K562 (cell line): ENCODE data around the gene MMP21.

Source experiments
- CEBPG ChIP-seq, 3 experiments: fragments of 200-800 bp in 1 of 3; sonication (Bioruptor generic) in 1 of 3; sonication (generic) in 1 of 3; formaldehyde crosslinking in 1 of 3; IDR thresholded peaks in 2 of 3; conservative IDR thresholded peaks in 1 of 3; 2 replicates each; pipeline versions ENCODE4 v1.6.1 to v1.8.0; 2016 to 2022; ENCODE audit warnings: missing compliant biosample characterization in 2 of 3, missing genetic modification characterization in 2 of 3, mild to moderate bottlenecking in 1 of 3, missing genetic modification reagents in 1 of 3
- CREM ChIP-seq: IDR thresholded peaks from 2 replicates; pipeline ENCODE4 v1.6.1; 2014; ENCODE audit warnings: antibody characterized with exemption, low read depth
- CTCF ChIP-seq, 3 experiments: IDR thresholded peaks in 2 of 3; conservative IDR thresholded peaks in 1 of 3; 2 replicates each; pipeline ENCODE4 v1.5.1; 2011 to 2012; ENCODE audit warnings: low read length in 3 of 3, mild to moderate bottlenecking in 3 of 3, control low read depth in 2 of 3, improper control_type of control experiment in 1 of 3, inconsistent platforms in 1 of 3, low read depth in 1 of 3, mixed read lengths in 1 of 3, moderate library complexity in 1 of 3; ENCODE audit not compliant: insufficient read depth in 2 of 3
- EWSR1 ChIP-seq: fragments of 450-650 bp; IDR thresholded peaks from 2 replicates; pipeline ENCODE4 v1.6.1; 2018; ENCODE audit warnings: borderline replicate concordance, mild to moderate bottlenecking, low read depth, moderate library complexity; ENCODE audit not compliant: partially characterized antibody
- HCFC1 ChIP-seq: IDR thresholded peaks from 2 replicates; pipeline ENCODE4 v1.6.1; 2012; ENCODE audit warnings: low read depth, low read length, improper control_type of control experiment
- HNRNPK ChIP-seq: fragments of 200-400 bp; formaldehyde crosslinking; IDR thresholded peaks from one replicate; pipeline ENCODE4 v1.6.1; 2018; ENCODE audit warnings: mild to moderate bottlenecking, low read depth, low read length; ENCODE audit not compliant: poor library complexity, severe bottlenecking
- PATZ1 ChIP-seq: fragments of 250-450 bp; sonication (Bioruptor Pico); IDR thresholded peaks from 2 replicates; pipeline ENCODE4 v1.5.0; 2020; ENCODE audit warnings: mild to moderate bottlenecking, borderline replicate concordance
- PHTF2 ChIP-seq: fragments of 250-450 bp; sonication (Bioruptor Pico); IDR thresholded peaks from 2 replicates; pipeline ENCODE4 v1.5.0; 2021; ENCODE audit warnings: mild to moderate bottlenecking
- PRPF4 ChIP-seq: fragments of 200-400 bp; formaldehyde crosslinking; IDR thresholded peaks from one replicate; pipeline ENCODE4 v1.6.1; 2017; ENCODE audit warnings: low read length, low read depth, mild to moderate bottlenecking; ENCODE audit not compliant: insufficient read depth, poor library complexity, severe bottlenecking
- RREB1 ChIP-seq: fragments of 250-450 bp; sonication (Bioruptor Pico); IDR thresholded peaks from 2 replicates; pipeline ENCODE4 v1.4.0; 2020
- ZBTB26 ChIP-seq: fragments of 450-650 bp; formaldehyde crosslinking; IDR thresholded peaks from 2 replicates; pipeline ENCODE4 v1.4.0; 2022; ENCODE audit warnings: missing genetic modification characterization
- ZKSCAN3 ChIP-seq: fragments of 250-450 bp; sonication (Bioruptor Pico); IDR thresholded peaks from 2 replicates; pipeline ENCODE4 v1.4.0; 2020
- ZNF24 ChIP-seq: fragments of 450-650 bp; IDR thresholded peaks from 2 replicates; pipeline ENCODE4 v1.6.1; 2016

- no peak for TF ChIP-seq CEBPG (CRISPR knock-in tag; IDR thresholded peaks at IDR 0.05)
- no peak for TF ChIP-seq CEBPG (tag; conservative IDR thresholded peaks at IDR 0.05 in 1 of 2, IDR thresholded peaks at IDR 0.05 in 1 of 2)
- TF ChIP-seq CREM = no peak
- no peak for TF ChIP-seq CTCF (IDR thresholded peaks at IDR 0.05 in 2 of 3, conservative IDR thresholded peaks at IDR 0.05 in 1 of 3; ENCODE audit: insufficient read depth in 2 of 3, low read depth in 1 of 3, low read length in 3 of 3)
- no peak for TF ChIP-seq PATZ1
- no peak for TF ChIP-seq HNRNPK
- TF ChIP-seq HCFC1 = no peak
- no peak for TF ChIP-seq PRPF4
- no peak for TF ChIP-seq ZKSCAN3
- no peak for TF ChIP-seq PHTF2 (CRISPR knock-in tag)
- no peak for TF ChIP-seq ZBTB26 (CRISPR knock-in tag)
- TF ChIP-seq EWSR1 = no peak
- no peak for TF ChIP-seq RREB1 (CRISPR knock-in tag)
- no peak for TF ChIP-seq ZNF24
These were observed 40.1 kb upstream of the MMP21 start for GRCh38 chr10:125815764-125816163.
